ENCODE measurements around the gene LGALS7B. TPM values are rescaled to one million over a fixed set of nuclear protein-coding genes. Genes with fewer than 3 reads are reported as not detected.
A peak's percentile ranks its signal among the peaks of the same experiment; 100 is the strongest.
"Not testable (repeated sequence)": the region's sequence is repeated elsewhere in the genome, so short reads cannot be mapped to it uniquely, and the experiment has no call there.

LGALS7B gene
- total RNA-seq, 1 donor from 2014 or later: 1.4 TPM

DNA sequence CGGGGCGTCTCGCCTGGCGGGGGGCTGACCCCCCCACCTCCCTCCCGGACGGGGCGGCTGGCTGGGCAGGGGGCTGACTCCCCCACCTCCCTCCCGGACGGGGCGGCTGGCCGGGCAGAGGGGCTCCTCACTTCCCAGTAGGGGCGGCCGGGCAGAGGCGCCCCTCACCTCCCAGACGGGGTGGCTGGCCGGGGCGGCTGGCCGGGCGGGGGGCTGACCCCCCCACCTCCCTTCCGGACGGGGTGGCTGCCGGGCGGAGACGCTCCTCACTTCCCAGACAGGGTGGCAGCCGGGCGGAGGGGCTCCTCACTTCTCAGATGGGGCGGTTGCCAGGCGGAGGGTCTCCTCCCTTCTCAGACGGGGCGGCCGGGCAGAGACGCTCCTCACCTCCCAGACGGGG, 8.8 kb downstream of the LGALS7B start:
- DNase-seq: not testable (repeated sequence)

DNA sequence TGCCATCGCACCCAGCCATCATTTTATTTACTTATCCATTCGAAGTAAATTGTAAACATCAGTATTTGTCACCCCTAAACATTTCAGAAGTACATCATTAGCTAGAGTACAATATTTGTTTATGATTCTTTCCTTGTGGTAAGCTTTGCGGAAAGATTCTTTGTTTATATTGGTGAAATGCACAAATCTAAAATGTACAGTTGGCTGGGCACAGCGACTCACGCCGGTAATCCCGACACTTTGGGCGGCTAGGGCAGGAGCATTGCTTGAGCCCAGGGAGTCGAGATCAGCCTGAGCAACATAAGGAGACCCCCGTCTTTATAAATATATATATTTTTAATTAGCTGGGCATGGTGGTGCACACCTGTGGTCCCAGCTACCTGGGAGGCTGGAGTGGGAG, 10.1 kb downstream of the LGALS7B start:
- no peak for DNase-seq

DNA sequence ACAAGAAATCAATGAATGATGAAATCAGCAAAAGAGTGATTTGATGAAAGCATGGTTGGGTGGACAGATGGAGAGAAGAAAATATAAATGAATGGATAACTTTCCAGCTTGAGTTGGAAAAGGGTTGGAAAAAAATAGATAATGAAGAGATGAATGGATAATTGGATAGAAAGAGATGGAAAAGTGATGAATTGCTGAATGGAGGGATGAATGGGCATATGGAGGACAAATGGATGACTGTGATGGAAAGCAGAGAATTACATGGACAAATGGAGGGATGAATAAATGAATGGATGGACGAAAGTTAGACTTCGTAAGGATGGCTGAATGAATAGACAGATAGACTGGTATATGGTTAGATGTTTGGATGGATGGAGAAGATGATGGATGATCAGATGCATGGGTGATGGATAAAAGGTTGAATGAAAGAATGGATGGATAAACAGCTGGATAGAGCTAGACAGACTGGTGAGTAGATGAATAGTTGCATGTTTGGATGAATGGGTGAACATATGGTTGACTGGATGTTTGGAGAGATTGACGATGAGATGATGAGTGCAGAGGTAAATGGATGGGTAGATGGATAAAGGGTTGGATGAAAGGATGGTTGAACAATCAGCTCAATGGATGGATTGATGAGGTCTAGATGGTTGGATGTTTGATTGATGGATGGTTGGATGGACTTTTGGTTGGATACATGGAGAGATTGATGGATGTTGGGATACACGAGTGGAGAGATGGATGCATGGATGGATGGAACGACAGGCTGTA, 11.8 kb downstream of the LGALS7B start:
- no peak for DNase-seq

DNA sequence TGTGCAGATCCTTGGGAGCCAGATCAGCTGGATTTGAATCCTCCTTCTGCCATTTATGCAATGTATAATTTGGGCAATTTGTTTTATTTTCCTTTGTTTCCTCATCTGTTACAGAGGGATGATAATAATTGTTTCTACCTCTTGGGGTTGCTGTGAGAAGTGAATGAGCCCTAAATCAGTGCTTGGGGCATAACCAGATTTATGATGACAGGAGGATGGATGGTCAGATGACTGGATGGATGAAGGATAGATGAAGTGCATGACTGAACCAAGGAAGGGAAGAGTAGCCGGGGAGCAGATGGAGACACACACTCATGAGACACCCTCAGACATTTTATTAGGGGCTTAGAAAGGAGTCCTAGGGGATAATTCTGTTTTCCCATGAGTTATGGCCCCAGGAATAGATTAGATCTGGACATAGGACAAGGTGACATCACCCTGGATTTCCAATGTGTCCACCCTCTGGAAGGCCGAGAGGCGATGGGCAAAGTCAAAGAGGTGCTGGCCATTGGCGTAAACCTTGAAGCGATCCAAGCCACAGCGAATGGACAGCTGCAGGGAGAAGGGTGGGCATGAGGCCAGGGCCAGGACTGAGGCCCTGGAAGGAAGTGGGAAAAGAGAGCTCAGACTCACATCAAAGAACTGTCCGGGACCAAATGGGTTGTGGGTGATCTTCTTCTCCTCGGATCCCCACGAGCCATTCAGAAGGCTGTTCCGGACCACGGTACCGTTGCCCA, 12.5 kb downstream of the LGALS7B start:
- DNase-seq: no peak

DNA sequence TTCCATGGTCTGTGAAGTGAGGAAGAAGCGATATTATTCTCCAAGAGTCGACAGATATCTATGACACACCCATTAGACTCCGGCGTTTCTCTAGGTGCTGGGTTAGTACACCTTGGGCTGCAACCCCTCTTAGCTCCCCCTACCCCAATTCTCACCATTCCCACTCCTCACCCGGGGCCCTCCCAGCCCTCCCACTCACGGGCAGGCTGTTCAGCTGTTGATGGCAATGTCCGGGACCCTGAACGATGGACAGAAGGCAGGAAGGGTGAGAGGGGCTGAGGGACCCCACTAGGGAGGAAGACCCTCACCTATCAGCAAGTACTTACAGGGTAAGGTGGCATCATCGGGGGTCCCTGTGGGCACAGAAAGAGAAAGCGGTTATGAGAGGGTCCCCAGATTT, 14.5 kb downstream of the LGALS7B start:
- DNase-seq: no peak

DNA sequence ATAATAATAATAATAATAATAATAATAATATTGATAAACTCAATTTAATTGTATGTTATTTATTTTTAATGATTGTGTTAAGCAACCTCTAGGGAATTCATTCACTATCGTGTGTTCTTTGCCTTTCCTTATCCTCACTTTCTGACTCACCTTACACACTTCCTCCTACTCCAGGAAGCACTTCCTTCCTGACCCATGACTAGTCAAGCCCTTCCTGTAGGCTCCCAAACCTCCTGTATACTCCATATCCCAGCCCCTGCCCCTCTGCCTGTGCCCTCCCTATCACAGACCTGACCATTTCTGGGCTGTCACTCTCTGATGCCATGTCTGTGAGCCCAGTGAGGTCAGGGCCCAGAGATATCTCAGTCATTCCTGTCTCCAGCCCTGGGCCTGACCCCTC, 16.2 kb downstream of the LGALS7B start:
- peak; percentile 56 for DNase-seq

DNA sequence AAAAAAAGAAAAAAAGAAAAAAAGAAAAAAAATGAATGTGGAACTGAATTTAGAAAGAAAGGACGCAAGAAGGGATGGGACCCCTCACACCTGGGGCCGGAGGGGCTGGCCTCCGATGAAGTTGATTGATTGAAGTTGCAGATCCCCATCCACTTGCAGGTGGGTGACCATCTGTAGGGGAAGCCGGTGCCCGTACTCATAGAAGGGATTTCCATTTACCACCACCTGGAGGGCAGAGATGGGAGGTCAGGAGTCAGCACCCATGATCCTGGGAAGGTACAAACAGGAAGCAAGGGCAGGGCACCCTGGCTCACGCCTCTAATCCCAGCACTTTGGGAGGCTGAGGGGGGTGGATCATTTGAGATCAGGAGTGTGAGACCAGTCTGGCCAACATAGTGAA, 17.4 kb downstream of the LGALS7B start:
- DNase-seq: no peak

DNA sequence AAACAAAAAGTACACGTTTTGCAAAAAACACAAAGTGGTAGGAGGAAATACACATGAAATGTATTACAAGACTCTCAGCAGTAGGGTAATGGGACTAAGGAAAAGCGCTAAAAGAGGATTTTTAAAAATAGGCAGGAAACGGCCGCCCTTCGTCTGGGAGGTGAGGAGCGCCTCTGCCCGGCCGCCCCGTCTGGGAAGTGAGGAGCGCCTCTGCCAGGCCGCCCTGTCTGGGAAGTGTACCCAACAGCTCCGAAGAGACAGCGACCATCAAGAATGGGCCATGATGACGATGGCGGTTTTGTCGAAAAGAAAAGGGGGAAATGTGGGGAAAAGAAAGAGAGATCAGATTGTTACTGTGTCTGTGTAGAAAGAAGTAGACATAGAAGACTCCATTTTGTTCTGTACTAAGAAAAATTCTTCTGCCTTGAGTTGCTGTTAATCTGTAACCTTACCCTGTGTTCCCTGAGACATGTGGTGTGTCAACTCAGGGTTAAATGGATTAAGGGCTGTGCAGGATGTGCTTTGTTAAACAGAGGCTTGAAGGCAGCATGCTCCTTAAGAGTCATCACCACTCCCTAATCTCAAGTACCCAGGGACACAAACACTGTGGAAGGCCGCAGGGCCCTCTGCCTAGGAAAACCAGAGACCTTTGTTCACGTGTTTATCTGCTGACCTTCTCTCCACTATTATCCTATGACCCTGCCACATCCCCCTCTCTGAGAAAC, 18.5 kb downstream of the LGALS7B start:
- DNase-seq: not testable (repeated sequence)

DNA sequence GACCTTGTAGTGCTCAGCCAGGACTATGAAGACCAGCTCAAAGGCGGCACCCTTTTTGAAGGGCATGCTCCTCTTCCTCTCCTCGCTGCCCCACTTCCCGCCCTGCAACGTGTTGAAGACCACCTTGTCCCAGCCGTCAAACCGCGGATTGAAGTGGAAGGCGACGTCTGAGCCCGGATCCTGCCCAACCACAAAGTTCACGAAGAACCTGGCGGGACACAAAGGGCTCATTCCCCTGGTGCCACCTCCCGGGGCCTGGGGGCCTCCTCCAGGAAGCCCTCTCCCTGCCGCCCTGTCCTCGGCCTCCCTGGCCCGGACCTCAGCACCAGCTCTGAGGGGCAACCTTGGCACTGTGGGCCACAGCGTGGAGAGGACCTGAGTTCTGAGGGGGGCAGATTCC, 19.7 kb downstream of the LGALS7B start:
- DNase-seq: no peak

DNA sequence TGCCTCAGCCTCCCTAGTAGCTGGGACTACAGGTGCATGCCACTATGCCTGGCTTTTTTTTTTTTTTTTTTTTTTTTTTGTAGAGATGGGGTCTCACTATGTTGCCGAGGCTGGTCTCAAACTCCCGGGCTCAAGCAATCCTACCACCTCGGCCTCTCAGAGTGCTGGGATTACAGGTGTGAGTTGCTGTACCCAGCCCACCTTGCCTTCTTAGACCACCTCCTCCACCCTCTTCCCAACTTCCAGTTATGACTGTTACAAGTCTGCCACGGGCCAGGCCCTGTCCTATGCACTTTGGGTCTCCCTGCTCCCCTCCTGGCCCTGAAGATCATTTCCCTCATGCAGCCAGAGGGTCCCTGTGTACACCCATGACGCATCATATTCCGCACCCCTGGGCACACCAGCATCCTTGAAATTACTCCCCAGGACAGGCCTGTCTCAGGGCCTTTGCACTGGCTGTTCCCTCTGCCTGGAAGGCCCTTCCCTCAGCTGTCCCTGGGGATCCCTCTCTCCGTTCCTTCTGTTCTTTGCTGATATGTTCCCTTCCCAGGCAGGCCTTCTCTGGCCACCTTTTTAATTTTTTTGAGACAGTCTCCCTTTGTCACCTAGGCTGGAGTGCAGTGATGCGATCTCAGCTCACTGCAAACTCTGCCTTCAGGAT, 20.7 kb downstream of the LGALS7B start:
- no peak for DNase-seq

DNA sequence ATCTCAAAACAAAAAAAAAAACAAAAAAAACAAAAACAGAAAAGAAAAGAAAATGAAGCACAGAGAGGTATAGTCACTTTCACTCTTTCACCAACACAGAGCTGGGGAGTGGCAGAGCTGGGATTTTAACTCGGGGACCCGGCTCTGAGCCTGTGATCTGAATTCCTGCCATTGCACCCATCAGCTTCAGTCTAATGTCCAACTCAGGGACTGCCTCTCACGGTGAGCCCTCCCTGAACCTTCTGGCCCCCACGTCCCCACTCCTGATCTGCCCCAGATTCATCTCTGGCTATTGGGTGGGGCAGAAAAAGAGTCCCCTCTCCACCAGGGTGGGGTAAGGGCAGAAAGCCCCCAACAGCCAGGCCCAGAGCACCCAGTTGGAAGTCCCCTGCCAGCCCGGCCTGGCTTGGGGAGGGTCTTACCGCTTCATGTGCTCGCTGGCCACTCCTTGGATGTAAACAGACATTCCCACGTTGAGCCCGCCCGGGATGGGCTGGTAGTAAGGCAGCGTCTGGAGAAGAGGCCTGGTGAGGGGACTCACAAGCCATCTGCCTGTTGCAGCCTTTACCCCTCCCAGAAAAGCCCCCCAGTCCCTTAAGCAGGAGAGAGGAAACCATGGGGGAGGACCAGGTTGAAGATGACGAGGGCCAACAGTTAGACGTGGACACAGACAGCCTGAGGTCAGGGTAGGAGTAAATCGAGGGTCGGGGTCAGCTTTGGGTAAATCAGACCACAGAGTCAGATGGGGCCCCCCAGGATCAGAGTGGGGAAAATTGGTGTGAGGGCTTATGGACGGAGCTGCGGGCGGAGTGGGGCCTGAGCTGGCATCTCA, 23.2 kb downstream of the LGALS7B start:
- no peak for DNase-seq

DNA sequence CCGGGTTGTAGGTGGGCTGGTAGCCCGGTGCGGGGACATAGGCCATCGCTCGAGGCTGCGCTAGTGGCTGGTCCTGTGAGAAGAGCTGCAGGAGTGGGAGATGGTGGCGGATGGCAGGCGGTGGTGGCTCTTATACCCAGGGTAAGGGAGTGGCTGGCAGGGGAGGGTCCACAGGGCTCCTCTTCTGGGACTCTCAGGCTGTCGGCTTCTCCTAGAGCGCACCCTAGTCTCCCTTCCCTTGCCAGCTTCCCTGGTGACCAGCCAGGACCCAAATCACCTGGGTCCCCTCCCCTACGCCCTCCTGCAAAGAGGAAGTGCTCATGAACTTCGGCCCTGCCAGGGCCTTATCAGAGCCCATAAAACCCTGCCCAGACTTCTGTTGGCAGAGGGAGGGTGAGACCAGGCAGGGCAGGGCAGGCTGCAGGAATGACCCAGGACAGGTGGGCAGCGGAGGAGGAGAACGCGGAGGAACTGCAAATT, 23.9 kb downstream of the LGALS7B start, which contains the start of gene LGALS4:
TSS of gene LGALS4 (minus strand) at position 105 of the 480 bp plus-strand sequence. CDS start at position 46, 59 bp downstream.
- no peak for DNase-seq

DNA sequence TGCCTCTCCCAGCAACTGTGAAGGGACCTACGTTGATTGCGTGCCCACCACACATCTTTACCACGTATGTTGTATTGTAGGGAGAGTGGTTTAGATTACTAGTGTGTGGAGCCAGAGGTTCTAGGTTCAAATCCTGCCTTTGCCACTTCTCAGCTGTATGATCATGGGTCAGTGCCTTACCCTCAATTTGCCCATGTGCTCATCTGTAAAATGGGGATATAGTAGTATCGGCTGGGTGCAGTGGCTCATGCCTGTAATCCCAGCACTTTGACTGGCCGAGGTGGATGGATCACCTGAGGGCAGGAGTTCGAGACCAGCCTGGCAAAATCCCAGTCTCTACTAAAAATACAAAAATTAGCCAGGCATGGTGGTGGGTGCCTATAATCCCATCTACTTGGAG, 24.3 kb downstream of the LGALS7B start:
- DNase-seq: no peak

DNA sequence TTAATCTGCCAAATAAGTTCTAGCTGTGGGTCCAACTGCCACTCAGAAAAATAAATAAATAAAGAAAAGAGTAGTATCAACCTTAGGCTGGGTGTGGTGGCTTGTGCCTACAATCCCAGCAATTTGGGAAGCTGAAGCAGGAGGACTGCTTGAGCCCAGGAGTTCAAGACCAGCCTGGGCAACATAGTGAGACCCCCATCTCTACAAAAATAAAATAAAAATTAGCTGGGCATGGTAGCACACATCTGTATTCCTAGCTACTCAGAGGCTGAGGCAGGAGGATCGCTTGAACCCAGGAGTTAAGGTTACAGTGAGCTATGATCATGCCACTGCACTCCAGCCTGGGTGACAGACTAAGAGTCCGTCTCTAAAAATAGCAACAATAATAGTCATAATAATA, 24.9 kb downstream of the LGALS7B start:
- DNase-seq: not testable (repeated sequence)

DNA sequence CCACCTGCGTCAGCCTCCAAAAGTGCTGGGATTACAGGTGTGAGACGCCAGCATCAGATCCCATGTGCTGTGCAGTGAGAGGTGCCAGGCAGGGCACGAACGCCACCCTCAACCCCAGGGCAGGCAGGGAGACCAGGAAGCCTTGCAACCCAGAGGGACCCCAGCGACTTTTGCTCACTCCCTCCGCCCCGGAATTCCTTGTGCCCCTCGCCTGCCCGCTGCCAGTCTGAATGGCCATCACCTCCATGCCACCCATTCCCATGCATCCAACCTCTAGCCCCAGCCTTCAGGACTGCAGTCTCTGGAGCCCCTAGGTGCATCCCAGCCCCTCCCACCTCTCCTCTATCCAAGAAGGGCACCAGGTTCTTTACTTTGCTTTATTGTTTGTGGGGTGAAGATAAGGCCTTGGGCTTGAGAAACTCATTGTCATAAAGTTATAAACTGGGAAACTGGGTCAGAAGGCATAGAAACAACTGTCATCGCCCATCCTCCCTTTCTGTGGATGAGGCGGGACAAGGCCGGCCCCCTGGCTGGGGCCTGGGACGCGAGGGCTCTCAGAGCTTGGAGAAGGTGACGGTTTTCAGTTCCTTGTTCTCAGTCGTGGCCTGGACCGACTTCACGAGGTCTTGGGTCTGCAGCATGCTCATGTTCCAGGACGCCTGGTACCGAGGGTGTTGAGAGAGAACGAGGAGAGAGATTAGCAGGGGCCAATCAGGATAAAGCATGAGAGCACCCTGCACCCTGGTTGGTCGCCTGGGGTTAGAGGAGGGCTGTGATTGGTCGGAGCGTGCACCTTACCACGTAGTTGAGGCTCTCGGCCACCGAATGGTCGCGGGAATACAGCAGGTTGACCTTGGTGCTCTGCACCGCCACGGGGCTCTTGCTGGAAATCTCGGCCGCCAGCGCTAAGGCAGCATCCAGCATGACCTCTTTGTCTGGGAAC, 26.3 kb downstream of the LGALS7B start:
- DNase-seq: no peak

DNA sequence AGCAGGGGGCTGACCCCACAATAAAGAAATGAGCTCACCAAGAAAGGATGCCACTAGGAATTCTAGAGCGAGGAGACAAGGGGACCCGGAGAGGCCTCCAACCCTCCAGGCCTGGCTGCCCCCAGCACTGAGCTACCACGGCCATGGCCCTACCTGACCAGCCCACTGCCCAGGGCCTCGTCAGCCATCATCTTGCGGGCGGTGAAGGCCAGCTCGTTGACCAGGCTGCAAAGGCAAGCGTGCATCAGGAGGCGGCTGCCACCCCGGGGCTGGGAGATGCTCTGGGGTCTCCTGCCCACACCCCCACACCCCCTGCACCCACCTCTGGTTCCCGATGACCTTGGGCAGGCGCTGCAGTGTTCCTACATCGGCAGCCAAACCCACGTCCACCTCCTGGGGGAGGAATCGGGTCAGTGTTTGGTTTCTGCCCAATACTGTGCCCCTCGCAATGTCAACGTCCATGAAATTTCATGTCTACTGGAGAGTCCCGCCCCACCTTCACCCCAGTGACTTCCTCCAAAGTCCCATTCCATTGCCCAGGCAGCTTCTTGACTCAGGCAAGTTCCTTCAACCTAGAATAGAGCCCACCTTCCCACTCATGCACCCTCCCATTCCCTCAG, 27.2 kb downstream of the LGALS7B start:
- DNase-seq: no peak

DNA sequence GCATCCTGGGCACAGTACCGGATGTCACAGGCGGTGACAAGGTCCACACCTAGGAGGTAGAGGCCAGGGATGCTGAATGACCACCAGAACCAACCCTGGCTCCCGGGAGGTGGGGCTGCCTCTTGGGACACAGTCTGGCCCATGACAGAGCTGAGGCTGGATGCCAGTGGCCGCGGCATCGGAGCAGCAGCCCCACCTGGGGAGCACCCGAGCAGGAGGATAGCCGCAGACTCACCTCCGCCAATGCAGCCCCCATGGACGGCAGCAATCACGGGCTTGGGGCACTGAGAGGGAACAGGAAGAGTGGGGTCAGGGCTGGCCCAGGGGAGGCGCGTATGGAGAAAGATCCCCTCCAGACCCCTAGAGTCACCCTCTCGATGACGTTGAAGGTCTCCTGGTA, 28.1 kb downstream of the LGALS7B start:
- no peak for DNase-seq

DNA sequence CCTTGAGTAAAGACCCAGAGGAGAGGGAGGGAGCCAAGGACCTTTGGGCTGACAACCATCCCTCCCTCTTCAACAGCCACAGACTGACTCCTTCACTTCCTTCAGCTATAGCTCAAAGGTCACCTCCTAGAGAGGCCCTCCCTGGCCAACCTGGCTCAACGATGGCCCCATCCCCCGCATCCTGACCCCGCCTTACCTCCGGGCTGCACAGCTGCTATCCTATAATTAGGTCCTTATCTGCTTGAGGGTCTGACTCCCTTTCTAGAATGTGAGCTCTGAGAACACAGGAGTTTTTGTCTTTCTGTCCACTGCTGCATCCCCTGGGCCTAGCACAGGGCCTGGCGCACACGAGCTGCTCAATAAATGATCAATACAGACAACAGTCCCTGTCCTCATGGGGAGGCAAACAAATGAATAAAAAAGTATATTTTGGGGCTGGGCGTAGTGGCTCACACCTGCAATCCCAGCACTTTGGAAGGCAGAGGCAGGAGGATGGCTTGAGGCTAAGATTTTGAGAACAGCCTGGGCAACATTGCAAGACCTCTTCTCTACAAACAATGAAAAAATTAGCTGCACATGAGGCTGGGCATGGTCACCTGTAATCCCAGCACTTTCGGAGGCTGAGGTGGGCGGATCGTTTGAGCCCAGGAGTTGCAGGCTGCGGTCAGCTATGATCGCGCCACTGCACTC, 30.4 kb downstream of the LGALS7B start:
- no peak for DNase-seq

DNA sequence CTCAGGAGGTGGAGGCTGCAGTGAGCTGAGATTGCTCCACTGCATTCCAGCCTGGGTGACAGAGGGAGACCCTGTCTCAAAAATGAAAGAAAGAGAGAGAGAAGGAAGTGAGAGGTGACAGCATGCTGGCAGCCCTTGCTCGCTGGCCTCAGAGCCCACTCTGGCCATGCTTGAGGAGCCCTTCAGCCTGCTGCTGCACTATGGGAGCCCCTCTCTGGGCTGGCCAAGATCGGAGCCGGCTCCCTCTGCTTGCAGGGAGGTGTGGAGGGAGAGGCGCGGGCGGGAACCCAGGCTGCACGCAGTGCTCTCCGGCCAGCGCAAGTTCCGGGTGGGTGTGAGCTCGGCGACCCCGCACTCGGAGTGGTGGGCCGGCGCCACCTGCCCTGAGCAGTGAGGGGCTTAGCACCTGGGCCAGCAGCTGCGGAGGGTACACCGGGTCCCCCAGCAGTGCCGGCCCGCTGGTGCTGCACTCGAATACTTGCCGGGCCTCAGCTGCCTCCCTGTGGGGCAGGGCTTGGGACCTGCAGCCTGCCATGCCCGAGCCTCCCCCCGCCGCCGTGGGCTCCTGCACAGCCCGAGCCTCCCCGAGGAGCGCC, 32.3 kb downstream of the LGALS7B start:
- not testable (repeated sequence) for DNase-seq

Measured in dermis blood vessel endothelial cell (primary cell).